ENCODE data around the gene RAPGEF5.

DNA sequence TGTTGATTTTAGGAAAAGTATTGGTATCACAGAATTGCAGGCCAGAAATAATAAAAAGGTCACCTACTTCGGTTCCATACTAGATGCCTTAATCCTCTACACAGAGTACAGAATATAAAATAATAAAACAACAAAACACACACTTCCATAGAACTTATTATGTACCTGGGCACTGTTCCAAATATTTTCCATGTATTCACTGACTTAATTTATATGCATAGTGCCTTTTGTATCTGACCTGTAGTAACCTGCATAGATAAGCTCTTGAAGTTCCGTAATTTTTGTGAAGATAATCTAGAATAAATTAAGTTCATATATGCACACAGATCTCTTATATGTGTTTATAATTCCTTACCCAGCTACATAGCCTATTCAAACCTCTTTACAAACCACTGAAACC lies 78.3 kb downstream of the RAPGEF5 start:
- TF ChIP-seq POLR2AphosphoS5 (IDR thresholded peaks at IDR 0.05) = no peak
- TF ChIP-seq, protein P1, sequence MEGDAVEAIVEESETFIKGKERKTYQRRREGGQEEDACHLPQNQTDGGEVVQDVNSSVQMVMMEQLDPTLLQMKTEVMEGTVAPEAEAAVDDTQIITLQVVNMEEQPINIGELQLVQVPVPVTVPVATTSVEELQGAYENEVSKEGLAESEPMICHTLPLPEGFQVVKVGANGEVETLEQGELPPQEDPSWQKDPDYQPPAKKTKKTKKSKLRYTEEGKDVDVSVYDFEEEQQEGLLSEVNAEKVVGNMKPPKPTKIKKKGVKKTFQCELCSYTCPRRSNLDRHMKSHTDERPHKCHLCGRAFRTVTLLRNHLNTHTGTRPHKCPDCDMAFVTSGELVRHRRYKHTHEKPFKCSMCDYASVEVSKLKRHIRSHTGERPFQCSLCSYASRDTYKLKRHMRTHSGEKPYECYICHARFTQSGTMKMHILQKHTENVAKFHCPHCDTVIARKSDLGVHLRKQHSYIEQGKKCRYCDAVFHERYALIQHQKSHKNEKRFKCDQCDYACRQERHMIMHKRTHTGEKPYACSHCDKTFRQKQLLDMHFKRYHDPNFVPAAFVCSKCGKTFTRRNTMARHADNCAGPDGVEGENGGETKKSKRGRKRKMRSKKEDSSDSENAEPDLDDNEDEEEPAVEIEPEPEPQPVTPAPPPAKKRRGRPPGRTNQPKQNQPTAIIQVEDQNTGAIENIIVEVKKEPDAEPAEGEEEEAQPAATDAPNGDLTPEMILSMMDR (IDR thresholded peaks at IDR 0.05) = no peak

Data from esophagus muscularis mucosa (tissue), 3 donors.